GM23338 (cell line): ENCODE measurements around the gene CACNA1C. TPM values are rescaled to one million over a fixed set of nuclear protein-coding genes. Genes with fewer than 3 reads are reported as not detected.

ENCODE experiments used
- polyA plus RNA-seq: library from polyadenylated mRNA; unstranded; fragments of >200 nt; fragmentation: Nextera tagmentation; extraction: Ambion mirVana; gene quantifications from 2 replicates; pipeline ENCODE4 v1.2.1, GENCODE V29; 2016
- total RNA-seq: library from RNA; depleted of rRNA; stranded (reverse); fragments of >200 nt; shearing (Covaris generic); gene quantifications from 2 replicates; pipeline ENCODE4 v1.2.3, GENCODE V29; 2014; rRNA removed

The CACNA1C gene
- total and polyA plus RNA-seq, 2 experiments from 2014 or later, result 0.78 to 2.1 TPM

Other genes starting within 250 kb of the CACNA1C start
- 0.12 TPM in 1 of 2 replicates, not detected in the other for gene LRTM2, start 232.4 kb upstream of the CACNA1C start, total RNA-seq
- gene LRTM2, start 232.4 kb upstream of the CACNA1C start, polyA plus RNA-seq, result 0.08 TPM in 1 of 2 replicates, not detected in the other
- 0.07 TPM in 1 of 2 replicates, not detected in the other for gene CACNA2D4, start 134.3 kb upstream of the CACNA1C start, total RNA-seq
- gene CACNA2D4, start 134.3 kb upstream of the CACNA1C start, polyA plus RNA-seq, result 0.24 TPM in 1 of 2 replicates, not detected in the other
- gene DCP1B, start 48.5 kb upstream of the CACNA1C start, total RNA-seq, result 28.6 and 29.8 TPM in 2 replicates
- gene DCP1B, start 48.5 kb upstream of the CACNA1C start, polyA plus RNA-seq, result 18.9 and 24.4 TPM in 2 replicates